Measurements from ENCODE around the gene OR2T1.
"Not testable (repeated sequence)": the region's sequence is repeated elsewhere in the genome, so short reads cannot be mapped to it uniquely, and the experiment has no call there.

OR2T1 gene

DNA sequence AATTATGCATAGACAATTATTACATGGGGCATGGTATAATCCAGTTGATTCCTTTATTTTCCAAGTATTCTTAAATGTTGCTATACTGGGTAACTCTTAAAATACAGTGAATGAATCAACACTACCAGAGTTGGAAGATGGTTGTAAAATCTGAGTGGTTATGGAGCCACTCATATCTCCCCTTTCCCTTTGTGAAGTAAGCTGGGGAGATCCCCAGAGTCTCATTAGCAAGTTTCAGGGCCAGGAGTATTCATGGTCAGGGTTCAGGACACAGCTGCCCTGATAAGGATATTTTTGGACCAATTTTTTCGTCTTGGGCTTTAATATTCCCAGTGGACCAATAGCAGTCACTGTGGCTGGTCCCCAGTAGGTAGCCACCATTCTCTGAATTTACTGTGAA lies 35.8 kb downstream of the OR2T1 start:
- DNase-seq = not testable (repeated sequence)

DNA sequence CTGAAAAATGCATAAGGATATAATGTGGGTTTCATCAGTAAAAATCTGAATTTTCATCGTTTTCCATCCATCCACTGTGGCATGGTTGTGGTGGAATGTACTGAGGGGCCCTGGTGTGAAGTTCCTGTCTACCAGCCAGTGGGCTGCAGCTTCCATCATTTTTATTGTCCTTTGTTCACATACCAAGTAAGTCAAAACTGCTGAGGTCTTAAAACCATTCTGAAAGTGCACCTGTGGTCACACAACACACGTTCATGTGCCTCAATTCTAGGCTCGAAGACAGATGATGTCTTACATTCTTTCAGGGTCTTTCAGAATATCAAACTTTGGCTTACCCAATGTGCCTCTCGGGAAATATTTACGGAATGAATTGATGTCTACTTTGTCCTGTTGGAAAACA lies 36.4 kb downstream of the OR2T1 start:
- not testable (repeated sequence) for DNase-seq

DNA sequence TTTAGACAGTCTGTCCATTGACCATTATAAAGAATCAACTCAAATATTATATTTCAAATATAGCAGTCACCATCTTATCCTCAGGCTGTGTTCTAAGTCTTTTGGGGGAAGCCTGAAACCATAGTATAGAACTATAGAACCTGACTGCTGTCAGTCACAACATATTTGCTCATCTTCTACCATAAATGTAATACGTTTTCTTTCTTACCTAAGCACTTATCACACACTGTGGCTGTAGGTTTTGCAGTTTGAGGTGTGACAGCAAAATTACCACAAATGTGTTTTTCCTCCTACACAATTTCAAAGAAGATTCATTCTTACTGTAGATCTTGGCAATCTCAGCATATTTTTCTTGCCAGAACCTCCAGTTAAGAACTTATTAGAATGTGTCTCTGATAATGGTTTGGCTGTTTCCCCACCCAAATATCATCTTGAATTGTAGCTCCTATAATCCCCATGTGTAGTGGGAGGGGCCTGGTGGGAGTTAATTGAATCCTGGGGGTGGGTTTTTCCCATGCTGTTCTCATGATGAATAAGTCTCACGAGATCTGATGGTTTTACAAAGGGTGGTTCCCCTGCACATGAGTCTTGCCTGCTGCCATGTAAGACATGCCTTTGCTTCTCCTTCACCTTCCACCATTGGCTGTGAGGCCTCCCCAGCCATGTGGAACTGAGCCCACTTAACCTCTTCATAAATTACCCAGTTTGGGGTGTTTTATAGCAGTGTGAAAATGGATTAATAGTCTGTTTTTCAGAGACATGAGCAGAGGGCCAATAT lies 39.8 kb downstream of the OR2T1 start:
- not testable (repeated sequence) for DNase-seq

GRCh38 chr1:248444603-248445002 lies 41.8 kb downstream of the OR2T1 start:
- DNase-seq = not testable (repeated sequence)

GRCh38 chr1:248445399-248445798 lies 42.6 kb downstream of the OR2T1 start, which contains the start of gene OR2T2:
OR2T2 (plus strand) TSS chr1:248445637; CDS start chr1:248452798, 7,161 bp downstream.
- DNase-seq = not testable (repeated sequence)

DNA sequence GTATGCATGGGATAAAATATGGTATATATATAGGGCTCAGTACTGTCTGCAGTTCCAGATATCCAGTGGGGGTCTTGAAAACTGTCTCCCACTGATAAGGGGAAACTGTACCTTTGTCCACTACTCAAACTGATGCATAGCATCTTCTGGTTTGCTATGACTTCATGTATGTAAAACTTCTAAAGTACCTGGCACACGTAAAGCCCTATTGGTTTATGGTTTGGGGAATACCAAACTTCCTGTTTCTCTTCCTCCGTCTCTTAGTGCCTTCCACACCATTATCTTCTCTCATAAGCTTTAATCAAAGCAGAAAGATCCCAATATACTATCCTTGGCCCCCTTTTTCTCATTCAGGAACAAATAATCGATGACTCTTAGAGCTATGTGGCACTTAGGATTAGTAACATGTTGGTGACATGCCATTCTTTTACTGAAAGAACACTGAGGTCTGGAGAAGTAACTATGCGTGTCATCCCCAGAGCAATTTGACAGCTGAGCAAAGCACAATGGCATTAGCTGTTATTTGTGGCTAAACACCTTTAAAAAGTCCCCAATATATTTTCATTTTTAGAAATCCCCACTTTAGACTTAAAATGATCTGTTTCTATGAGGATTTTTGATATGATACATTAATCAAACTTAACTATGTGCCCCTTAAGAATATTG lies 45.7 kb downstream of the OR2T1 start:
- DNase-seq = not testable (repeated sequence)

DNA sequence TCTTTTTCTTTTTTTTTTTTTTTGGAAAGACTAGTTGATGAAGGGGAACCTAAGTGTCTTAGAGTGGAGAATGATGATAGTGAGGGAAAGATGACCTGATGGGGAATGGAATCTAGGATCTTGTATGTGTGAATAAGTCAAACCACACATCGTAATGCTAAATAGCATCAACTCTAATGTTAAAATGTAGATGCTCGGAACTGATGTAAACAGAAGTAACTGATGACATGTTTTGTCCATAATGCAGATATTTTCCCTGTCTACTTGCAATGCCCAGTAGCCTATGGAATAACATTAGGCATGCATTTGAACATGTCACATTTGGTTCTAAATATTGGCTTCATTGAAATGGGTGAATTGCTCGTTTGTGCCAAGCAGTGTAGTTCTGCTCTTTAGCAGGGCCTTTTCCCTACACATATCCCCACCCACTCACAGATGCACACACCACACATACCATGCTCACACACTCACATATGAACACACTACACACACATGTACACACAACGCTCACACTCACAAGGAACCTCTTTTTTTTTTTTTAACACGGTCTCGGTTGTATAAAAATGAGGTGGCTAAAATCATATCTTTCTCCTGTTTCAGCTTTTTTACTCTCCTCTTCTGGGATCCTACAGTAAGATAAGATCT lies 47.1 kb downstream of the OR2T1 start:
- not testable (repeated sequence) for DNase-seq

- DNase-seq = not testable (repeated sequence)
These were observed 47.8 kb downstream of the OR2T1 start for GRCh38 chr1:248450466-248451145.

DNA sequence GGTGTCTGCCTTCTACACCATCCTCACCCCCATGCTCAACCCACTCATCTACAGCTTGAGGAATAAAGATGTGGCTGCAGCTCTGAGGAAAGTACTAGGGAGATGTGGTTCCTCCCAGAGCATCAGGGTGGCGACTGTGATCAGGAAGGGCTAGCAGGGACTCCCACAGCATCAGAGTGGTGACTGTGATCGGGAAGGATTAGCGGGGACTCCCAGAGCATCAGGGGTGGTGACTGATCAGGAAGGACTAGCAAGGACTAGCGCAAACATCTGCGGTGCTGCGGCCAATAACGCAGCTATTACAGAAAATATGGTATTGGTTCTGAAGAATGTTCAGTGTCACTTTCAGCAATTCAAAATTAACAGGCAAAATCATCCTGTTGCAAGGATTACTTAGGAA lies 50.8 kb downstream of the OR2T1 start:
- not testable (repeated sequence) for DNase-seq

DNA sequence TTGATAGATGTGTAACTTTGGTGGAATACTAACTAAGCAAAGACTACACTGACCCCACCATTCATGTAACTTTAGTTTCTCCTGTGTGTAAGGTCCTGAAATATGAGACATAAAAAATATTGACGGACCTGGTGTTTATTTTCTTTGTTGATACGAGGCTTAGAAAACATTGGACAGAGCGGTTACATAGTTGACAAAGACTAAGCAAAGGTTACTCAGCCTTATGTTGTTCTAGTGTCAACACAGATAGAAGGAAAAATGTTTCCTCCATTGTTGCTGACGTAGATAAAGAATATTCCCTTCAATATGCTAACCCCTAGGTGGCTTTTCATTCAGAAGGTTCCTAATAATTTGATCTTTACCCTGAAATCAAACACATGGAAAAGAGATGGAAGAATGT lies 52.2 kb downstream of the OR2T1 start:
- not testable (repeated sequence) for DNase-seq

DNA sequence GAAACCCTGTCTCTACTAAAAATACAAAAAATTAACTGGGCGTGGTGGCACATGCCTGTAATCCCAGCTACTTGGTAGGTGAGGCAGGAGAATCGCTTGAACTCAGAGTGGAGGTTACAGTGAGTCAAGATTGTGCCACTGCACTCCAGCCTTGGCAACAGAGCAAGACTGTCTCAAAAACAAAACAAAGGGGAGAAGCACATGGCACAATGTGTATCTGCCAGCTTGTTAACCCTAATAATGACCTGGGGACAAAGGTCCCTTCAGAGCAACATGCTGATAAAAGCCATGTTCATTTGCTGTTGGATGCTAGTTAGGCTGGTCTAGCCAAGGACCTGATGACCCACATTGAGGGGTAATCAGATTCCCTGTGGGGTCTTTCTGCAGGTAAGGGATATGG lies 53.8 kb downstream of the OR2T1 start:
- not testable (repeated sequence) for DNase-seq
